GM19438 (cell line): Measurements from ENCODE around the gene NUDT16.
A peak's percentile ranks its signal among the peaks of the same experiment; 100 is the strongest.

ENCODE experiments used
- ATAC-seq: cut with Tn5 transposase; IDR thresholded peaks from one replicate; pipeline ENCODE4 v1.9.1; 2021; ENCODE audit warnings: low read depth; ENCODE audit not compliant: unreplicated experiment

The NUDT16 gene

GRCh38 chr3:131380821-131381444, 641 bp upstream of the NUDT16 start:
- ATAC-seq: peak; percentile 13

- ATAC-seq: no peak
Observed at GRCh38 chr3:131386429-131387165, 5.0 kb downstream of the NUDT16 start.

GRCh38 chr3:131387796-131388489, 6.4 kb downstream of the NUDT16 start:
- ATAC-seq: no peak

GRCh38 chr3:131388490-131388799, 6.9 kb downstream of the NUDT16 start:
- no peak for ATAC-seq

- no peak for ATAC-seq
Observed at GRCh38 chr3:131390331-131390730, 8.8 kb downstream of the NUDT16 start.

- no peak for ATAC-seq
Observed at GRCh38 chr3:131393051-131393450, 11.5 kb downstream of the NUDT16 start.

GRCh38 chr3:131393868-131394267, 12.3 kb downstream of the NUDT16 start:
- no peak for ATAC-seq

- no peak for ATAC-seq
Observed at GRCh38 chr3:131394400-131394799, 12.8 kb downstream of the NUDT16 start.

GRCh38 chr3:131396170-131396569, 14.6 kb downstream of the NUDT16 start:
- no peak for ATAC-seq

GRCh38 chr3:131397889-131398288, 16.3 kb downstream of the NUDT16 start:
- no peak for ATAC-seq

GRCh38 chr3:131401978-131402377, 20.4 kb downstream of the NUDT16 start:
- ATAC-seq: no peak

- no peak for ATAC-seq
Observed at GRCh38 chr3:131402391-131403039, 20.9 kb downstream of the NUDT16 start.

GRCh38 chr3:131403216-131403895, 21.8 kb downstream of the NUDT16 start:
- no peak for ATAC-seq

- no peak for ATAC-seq
Observed at GRCh38 chr3:131405411-131405810, 23.8 kb downstream of the NUDT16 start.

GRCh38 chr3:131406274-131406673, 24.7 kb downstream of the NUDT16 start:
- no peak for ATAC-seq

GRCh38 chr3:131417751-131418150, 36.2 kb downstream of the NUDT16 start:
- ATAC-seq: no peak

- ATAC-seq: no peak
Observed at GRCh38 chr3:131421301-131421700, 39.7 kb downstream of the NUDT16 start.

- ATAC-seq: no peak
Observed at GRCh38 chr3:131421957-131422498, 40.5 kb downstream of the NUDT16 start.

GRCh38 chr3:131427226-131427625, 45.7 kb downstream of the NUDT16 start:
- no peak for ATAC-seq

GRCh38 chr3:131431754-131432153, 50.2 kb downstream of the NUDT16 start:
- no peak for ATAC-seq

- ATAC-seq: no peak
Observed at GRCh38 chr3:131432441-131432840, 50.9 kb downstream of the NUDT16 start.
